Esophagus (tissue), 2 donors: Measurements from ENCODE around the gene ARL13B. TPM values are rescaled to one million over a fixed set of nuclear protein-coding genes. Genes with fewer than 3 reads are reported as not detected.
A peak's percentile ranks its signal among the peaks of the same experiment; 100 is the strongest.
"Not testable (repeated sequence)": the region's sequence is repeated elsewhere in the genome, so short reads cannot be mapped to it uniquely, and the experiment has no call there.

Experiments
- H3K27ac ChIP-seq, 2 donors: one replicate each; pipeline ENCODE4 v1.5.1; 2013; ENCODE audit warnings: low read depth in 2 of 2, mild to moderate bottlenecking in 2 of 2, inconsistent platforms in 1 of 2, low read length in 1 of 2, moderate library complexity in 1 of 2
- H3K27me3 ChIP-seq, 2 donors: one replicate each; pipeline ENCODE4 v1.6.1; 2013; ENCODE audit warnings: low read length in 2 of 2, control low read depth in 1 of 2, mild to moderate bottlenecking in 1 of 2; ENCODE audit not compliant: insufficient read depth in 2 of 2, control insufficient read depth in 1 of 2
- H3K36me3 ChIP-seq, 2 donors: one replicate each; pipeline ENCODE4 v1.6.1; 2013; ENCODE audit warnings: low read length in 1 of 2; ENCODE audit not compliant: control insufficient read depth in 2 of 2, insufficient read depth in 2 of 2
- H3K4me1 ChIP-seq, 2 donors: one replicate each; pipeline ENCODE4 v1.6.1; 2013; ENCODE audit warnings: low read length in 1 of 2; ENCODE audit not compliant: control insufficient read depth in 2 of 2, insufficient read depth in 2 of 2
- H3K4me3 ChIP-seq, 2 donors: one replicate each; pipeline ENCODE4 v1.5.1; 2013; ENCODE audit warnings: low read length in 2 of 2, mild to moderate bottlenecking in 2 of 2, low read depth in 1 of 2, moderate library complexity in 1 of 2
- H3K9me3 ChIP-seq, 2 donors: one replicate each; pipeline ENCODE4 v1.6.1; 2013; ENCODE audit warnings: mild to moderate bottlenecking in 2 of 2, low read depth in 1 of 2, low read length in 1 of 2, moderate library complexity in 1 of 2; ENCODE audit not compliant: control insufficient read depth in 2 of 2, insufficient read depth in 1 of 2
- WGBS, 2 donors: extraction: QIAGEN DNeasy Blood & Tissue Kit; methylation state at CpG; one replicate each; pipeline ENCODE4 v1.1.7; 2013; 5-methylcytosine and 5-hydroxymethylcytosine counted together
- polyA plus RNA-seq, 2 donors: library from polyadenylated mRNA; stranded (reverse); fragments of 200-250 nt; gene quantifications; one replicate each; pipeline ENCODE4 v1.2.3, GENCODE V29; 2013
- donor health status: healthy with polysubstance abuse.
- donor health status: Bipolar disorder and iron deficiency.

The ARL13B gene
- polyA plus RNA-seq = 1 to 10 TPM; 1.8 to 2.5 TPM

DNA sequence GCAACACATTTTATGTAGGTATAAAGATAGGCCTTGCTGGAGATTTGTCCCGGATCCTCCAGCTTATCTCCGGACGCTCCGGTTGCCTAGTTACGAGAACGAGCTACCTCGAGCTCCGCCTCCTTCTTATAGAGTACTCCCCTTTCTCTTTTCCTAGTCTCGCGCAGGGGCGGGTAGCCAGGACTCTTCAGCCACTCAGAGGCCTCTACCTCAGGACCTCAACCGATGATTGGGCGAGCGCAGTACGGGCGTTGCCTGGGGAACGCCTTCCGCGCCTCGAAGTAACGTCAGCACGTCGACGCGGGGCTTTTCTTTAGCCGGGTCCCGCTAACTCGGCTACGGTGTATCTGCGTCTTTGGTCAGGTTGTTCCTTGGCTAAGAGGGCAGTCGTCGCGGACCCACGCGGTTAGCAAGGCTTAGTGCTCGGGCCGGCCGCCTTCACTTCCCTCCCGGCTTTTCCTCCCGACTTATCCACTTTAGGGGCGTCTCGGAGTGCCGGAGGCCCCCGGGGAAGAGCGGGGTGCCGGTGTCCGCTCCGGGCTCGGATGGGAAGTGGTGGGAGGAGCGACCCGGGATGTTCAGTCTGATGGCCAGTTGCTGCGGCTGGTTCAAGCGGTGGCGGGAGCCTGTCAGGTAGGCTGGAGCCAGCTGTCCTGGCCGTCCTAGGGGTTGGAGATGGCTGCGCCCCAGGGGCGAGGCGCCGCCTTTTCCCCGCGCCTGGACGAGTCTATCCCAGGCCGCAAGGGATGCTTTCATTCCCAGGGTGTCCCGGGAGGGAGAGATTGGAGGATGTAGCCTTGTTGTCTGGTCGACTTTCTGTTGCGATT, at the start of gene ARL13B:
ARL13B (plus strand) TSS at position 306 of the 827 bp plus-strand sequence; CDS start at position 575, 269 bp downstream.
- H3K4me1 ChIP-seq = no peaks in the 10 kb centered on the region
- 0% methylated on average over 59 to 66 of the region's 66 CpGs for WGBS, 2 donors

DNA sequence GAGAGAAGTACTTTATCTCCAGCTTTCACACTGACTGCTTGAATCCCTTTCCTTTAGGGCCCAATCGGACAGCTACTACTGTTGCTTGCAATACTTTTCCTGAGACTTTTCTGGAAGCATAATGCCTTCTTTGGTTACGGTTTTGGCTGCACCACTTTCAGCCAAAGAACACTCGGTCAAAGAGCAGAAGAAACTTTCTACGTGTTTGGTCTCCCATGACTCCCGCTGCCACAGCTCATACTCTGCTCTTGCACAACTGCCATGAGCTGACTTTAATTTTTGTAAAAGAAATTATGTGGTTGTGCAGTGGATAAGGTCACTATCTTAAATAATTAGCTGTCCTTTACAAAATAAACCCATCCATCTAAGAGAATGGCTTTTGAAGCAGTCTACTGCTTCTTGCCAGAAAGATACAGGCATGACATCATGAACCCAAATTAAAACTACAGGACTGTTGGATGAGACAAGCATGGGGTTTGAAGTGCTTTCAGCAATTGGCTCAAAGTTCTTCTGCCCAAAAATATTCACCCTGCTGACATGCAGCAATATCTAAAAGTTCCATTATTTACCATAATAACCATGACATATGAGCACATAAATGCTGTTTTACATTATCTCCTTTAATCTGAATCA, 48.2 kb upstream of the ARL13B start:
- H3K4me3 ChIP-seq = no peak overlapping the region
- H3K27ac ChIP-seq = no peak overlapping the region
- H3K9me3 ChIP-seq = no peaks in the 10 kb centered on the region
- no peaks in the 10 kb centered on the region for H3K36me3 ChIP-seq
- no peaks in the 10 kb centered on the region for H3K4me1 ChIP-seq
- H3K27me3 ChIP-seq = no peaks in the 10 kb centered on the region
- 91% methylated on average over 5 of the region's 5 CpGs for WGBS, 2 donors

More for the DNA sequence above, at the start of gene ARL13B:
- Histone ChIP-seq H3K9me3 (no peaks in the 10 kb centered on the region), H3K27ac (peak within 1 kb of the TSS; percentile 92 to 93), H3K27me3 (no peaks in the 10 kb centered on the region), H3K36me3 (no peaks in the 10 kb centered on the region), H3K4me3 (peak within 1 kb of the TSS; percentile 84 to 91)

- WGBS, 2 donors = 64 to 70% methylated on average over 5 of the region's 5 CpGs
These were observed 45.4 kb upstream of the ARL13B start for GRCh38 chr3:93934366-93935046.

GRCh38 chr3:93936549-93936948, 43.4 kb upstream of the ARL13B start:
- Histone ChIP-seq H3K4me1 (no peaks in the 10 kb centered on the region), H3K36me3 (no peaks in the 10 kb centered on the region), H3K27ac (no peak overlapping the region), H3K27me3 (no peaks in the 10 kb centered on the region), H3K4me3 (no peak overlapping the region), H3K9me3 (no peaks in the 10 kb centered on the region)
- WGBS, 2 donors = 74 to 78% methylated on average over 1 of the region's 1 CpG

More at GRCh38 chr3:93934366-93935046, 45.4 kb upstream of the ARL13B start:
- Histone ChIP-seq H3K4me3 (no peak overlapping the region), H3K27me3 (no peaks in the 10 kb centered on the region), H3K4me1 (no peaks in the 10 kb centered on the region), H3K9me3 (no peaks in the 10 kb centered on the region), H3K27ac (no peak overlapping the region), H3K36me3 (no peaks in the 10 kb centered on the region)

DNA sequence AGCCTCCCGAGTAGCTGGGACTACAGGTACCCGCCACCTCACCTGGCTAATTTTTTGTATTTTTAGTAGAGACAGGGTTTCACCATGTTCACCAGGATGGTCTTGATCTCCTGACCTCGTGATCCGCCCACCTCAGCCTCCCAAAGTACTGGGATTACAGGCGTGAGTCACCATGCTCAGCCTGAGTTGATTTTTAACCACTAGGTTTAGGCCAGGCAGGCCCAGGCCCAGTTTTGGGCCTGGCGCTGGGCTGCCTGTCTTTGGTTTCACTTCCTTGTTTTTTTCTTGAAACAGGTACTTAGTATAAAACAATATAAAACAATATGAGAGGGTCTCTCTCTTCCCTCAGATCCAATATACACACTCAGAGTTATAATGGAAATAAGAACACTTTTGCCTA, 42.5 kb upstream of the ARL13B start:
- H3K36me3 ChIP-seq, H3K4me1 ChIP-seq, H3K27me3 ChIP-seq, H3K4me3 ChIP-seq, H3K9me3 ChIP-seq, H3K27ac ChIP-seq: not testable (repeated sequence)
- 82 to 87% methylated on average over 6 of the region's 6 CpGs for WGBS, 2 donors

DNA sequence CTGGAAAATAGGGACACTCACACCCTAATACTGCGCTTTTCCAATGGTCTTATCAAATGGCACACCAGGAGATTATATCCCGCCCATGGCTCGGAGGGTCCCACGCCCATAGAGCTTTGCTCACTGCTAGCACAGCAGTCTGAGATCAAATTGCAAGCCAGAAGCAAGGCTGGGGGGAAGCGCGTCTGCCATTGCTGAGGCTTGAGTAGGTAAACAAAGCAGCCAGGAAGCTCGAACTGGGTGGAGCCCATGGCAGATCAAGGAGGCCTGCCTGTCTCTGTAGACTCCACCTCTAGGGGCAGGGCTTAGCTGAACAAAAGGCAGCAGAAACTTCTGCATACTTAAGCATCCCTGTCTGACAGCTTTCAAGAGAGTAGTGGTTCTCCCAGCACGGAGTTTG, 30.0 kb upstream of the ARL13B start:
- 83 to 88% methylated on average over 8 of the region's 8 CpGs for WGBS, 2 donors
- H3K27ac ChIP-seq, H3K36me3 ChIP-seq, H3K4me1 ChIP-seq, H3K27me3 ChIP-seq, H3K4me3 ChIP-seq, H3K9me3 ChIP-seq: not testable (repeated sequence)

DNA sequence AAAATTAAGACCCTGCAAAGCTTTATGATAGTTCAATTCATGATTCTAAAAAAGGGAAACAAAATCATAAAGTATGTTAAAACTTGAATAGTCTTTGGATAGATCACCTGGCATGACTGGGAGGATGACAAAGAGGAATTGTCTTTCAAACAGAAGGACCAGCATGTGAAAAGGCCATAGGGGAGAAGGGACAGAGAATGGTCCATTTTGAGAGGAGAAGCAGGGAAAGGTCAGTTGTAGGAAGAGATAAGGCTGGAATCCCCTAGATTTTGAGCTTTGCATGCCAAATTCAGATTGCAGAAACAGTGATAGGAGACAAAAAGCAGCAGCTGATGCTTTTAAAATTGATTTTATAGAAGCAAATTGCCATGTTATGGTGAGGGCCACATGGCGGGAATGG, 18.9 kb upstream of the ARL13B start:
- Histone ChIP-seq H3K36me3 (no peaks in the 10 kb centered on the region), H3K4me1 (no peaks in the 10 kb centered on the region), H3K27ac (no peak overlapping the region), H3K4me3 (no peak overlapping the region), H3K9me3 (no peaks in the 10 kb centered on the region), H3K27me3 (no peaks in the 10 kb centered on the region)
- 92% methylated on average over 1 of the region's 1 CpG for WGBS, 2 donors

DNA sequence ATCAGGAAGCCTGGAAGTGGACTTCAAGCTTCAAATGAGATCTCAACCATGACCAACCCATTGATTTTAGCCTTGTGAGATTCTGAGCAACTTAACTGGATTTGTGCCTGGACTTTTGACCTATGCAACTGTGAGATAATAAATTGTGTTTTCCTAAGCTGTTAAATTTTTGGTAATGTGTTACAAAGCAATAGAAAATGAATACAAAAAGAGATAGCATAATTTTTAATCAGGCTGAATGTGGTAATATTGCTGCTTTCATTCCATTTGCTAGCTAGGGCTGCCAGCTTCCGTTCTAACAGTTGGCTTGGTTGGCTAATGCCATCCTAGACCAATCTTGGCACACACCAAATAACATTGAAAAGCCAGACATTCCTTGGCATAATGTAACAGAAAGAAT, 18.5 kb upstream of the ARL13B start:
- Histone ChIP-seq H3K4me1 (no peaks in the 10 kb centered on the region), H3K36me3 (no peaks in the 10 kb centered on the region), H3K27me3 (no peaks in the 10 kb centered on the region), H3K27ac (no peak overlapping the region), H3K4me3 (no peak overlapping the region), H3K9me3 (no peaks in the 10 kb centered on the region)
- 51 to 52% methylated on average over 1 of the region's 1 CpG for WGBS, 2 donors

GRCh38 chr3:93962798-93963197, 17.2 kb upstream of the ARL13B start:
- H3K27me3 ChIP-seq = no peaks in the 10 kb centered on the region
- no peak overlapping the region for H3K4me3 ChIP-seq
- no peaks in the 10 kb centered on the region for H3K9me3 ChIP-seq
- 87 to 89% methylated on average over 3 of the region's 3 CpGs for WGBS, 2 donors
- H3K27ac ChIP-seq = no peak overlapping the region
- no peaks in the 10 kb centered on the region for H3K4me1 ChIP-seq
- no peaks in the 10 kb centered on the region for H3K36me3 ChIP-seq
